GM21825 (cell line): ENCODE data around the gene SIRT3.
A peak's percentile ranks its signal among the peaks of the same experiment; 100 is the strongest.

ENCODE experiments used
- ATAC-seq: cut with Tn5 transposase; IDR thresholded peaks from one replicate; pipeline ENCODE4 v1.9.1; 2021; ENCODE audit warnings: mild to moderate bottlenecking, moderate library complexity; ENCODE audit not compliant: unreplicated experiment

Gene SIRT3

GRCh38 chr11:271319-271715, 35.2 kb upstream of the SIRT3 start:
- ATAC-seq: no peak

GRCh38 chr11:270451-271318, 34.5 kb upstream of the SIRT3 start:
- no peak for ATAC-seq

GRCh38 chr11:269146-269890, 33.2 kb upstream of the SIRT3 start:
- peak; percentile 69 for ATAC-seq

- ATAC-seq: peak; percentile 43
Observed at GRCh38 chr11:268716-269145, 32.6 kb upstream of the SIRT3 start.

- no peak for ATAC-seq
Observed at GRCh38 chr11:267491-267994, 31.4 kb upstream of the SIRT3 start.

GRCh38 chr11:266676-267439, 30.7 kb upstream of the SIRT3 start:
- ATAC-seq: no peak

- no peak for ATAC-seq
Observed at GRCh38 chr11:261624-262023, 25.5 kb upstream of the SIRT3 start.

- ATAC-seq: no peak
Observed at GRCh38 chr11:259413-259812, 23.3 kb upstream of the SIRT3 start.

GRCh38 chr11:257766-258493, 21.8 kb upstream of the SIRT3 start:
- no peak for ATAC-seq

- no peak for ATAC-seq
Observed at GRCh38 chr11:256952-257737, 21.0 kb upstream of the SIRT3 start.

- ATAC-seq: no peak
Observed at GRCh38 chr11:255816-256215, 19.7 kb upstream of the SIRT3 start.

- no peak for ATAC-seq
Observed at GRCh38 chr11:255176-255575, 19.0 kb upstream of the SIRT3 start.

- ATAC-seq: no peak
Observed at GRCh38 chr11:253886-254270, 17.7 kb upstream of the SIRT3 start.

GRCh38 chr11:253160-253885, 17.2 kb upstream of the SIRT3 start:
- no peak for ATAC-seq

GRCh38 chr11:252666-253065, 16.5 kb upstream of the SIRT3 start:
- ATAC-seq: no peak

GRCh38 chr11:251550-251949, 15.4 kb upstream of the SIRT3 start:
- no peak for ATAC-seq

GRCh38 chr11:250740-251299, 14.7 kb upstream of the SIRT3 start:
- ATAC-seq: no peak

GRCh38 chr11:250274-250673, 14.1 kb upstream of the SIRT3 start:
- ATAC-seq: no peak

- no peak for ATAC-seq
Observed at GRCh38 chr11:249062-249461, 12.9 kb upstream of the SIRT3 start.
